Astrocyte of the spinal cord (primary cell): ENCODE measurements around the gene ENO1.

Experiments used
- DNase-seq: peaks from one replicate; pipeline ENCODE4 v3.0.0; 2011; ENCODE audit warnings: low read depth, low spot score
- H3K4me3 ChIP-seq: 2 replicates; pipeline ENCODE4 v1.5.1; 2011; ENCODE audit warnings: low read depth, mild to moderate bottlenecking, low read length, moderate library complexity
- in situ Hi-C: cut with HindIII; loops from 2 replicates; pipeline ENCODE4 v1.10.0; 2017; ENCODE audit warnings: low sequenced_read_pairs
- TF ChIP-seq, protein P1 (sequence below): IDR thresholded peaks from 2 replicates; pipeline ENCODE4 v1.5.1; 2012; ENCODE audit warnings: low read depth, mild to moderate bottlenecking, low read length, inconsistent platforms

The ENO1 gene

DNA sequence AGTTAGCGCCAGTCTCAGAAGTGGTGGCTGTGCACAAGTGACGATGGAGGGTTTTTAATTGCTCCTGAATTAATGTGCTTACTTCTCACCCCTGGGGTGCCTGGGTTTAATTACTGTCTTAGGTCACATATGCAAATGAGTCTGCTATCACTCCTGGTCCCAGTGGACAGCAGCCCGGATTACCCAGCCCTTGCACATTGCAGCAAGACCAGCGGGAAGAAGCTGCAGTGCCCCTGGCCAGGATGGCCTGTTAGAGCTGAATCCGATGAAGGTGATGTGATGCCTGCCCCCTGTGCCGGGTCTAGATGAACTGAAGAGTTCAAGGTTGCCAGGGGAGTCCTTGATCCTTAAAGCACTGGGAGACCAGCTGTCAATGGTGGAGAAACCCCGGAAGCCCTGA, 24.2 kb downstream of the ENO1 start:
- in situ Hi-C loops: no loop called here
- no peak for DNase-seq
- TF ChIP-seq, protein P1, sequence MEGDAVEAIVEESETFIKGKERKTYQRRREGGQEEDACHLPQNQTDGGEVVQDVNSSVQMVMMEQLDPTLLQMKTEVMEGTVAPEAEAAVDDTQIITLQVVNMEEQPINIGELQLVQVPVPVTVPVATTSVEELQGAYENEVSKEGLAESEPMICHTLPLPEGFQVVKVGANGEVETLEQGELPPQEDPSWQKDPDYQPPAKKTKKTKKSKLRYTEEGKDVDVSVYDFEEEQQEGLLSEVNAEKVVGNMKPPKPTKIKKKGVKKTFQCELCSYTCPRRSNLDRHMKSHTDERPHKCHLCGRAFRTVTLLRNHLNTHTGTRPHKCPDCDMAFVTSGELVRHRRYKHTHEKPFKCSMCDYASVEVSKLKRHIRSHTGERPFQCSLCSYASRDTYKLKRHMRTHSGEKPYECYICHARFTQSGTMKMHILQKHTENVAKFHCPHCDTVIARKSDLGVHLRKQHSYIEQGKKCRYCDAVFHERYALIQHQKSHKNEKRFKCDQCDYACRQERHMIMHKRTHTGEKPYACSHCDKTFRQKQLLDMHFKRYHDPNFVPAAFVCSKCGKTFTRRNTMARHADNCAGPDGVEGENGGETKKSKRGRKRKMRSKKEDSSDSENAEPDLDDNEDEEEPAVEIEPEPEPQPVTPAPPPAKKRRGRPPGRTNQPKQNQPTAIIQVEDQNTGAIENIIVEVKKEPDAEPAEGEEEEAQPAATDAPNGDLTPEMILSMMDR: no peak
- H3K4me3 ChIP-seq: no peak overlapping the region

- H3K4me3 ChIP-seq: no peak overlapping the region
- in situ Hi-C loops: no loop called here
- no peak for DNase-seq
These were observed 27.4 kb downstream of the ENO1 start for GRCh38 chr1:8851060-8851459.

DNA sequence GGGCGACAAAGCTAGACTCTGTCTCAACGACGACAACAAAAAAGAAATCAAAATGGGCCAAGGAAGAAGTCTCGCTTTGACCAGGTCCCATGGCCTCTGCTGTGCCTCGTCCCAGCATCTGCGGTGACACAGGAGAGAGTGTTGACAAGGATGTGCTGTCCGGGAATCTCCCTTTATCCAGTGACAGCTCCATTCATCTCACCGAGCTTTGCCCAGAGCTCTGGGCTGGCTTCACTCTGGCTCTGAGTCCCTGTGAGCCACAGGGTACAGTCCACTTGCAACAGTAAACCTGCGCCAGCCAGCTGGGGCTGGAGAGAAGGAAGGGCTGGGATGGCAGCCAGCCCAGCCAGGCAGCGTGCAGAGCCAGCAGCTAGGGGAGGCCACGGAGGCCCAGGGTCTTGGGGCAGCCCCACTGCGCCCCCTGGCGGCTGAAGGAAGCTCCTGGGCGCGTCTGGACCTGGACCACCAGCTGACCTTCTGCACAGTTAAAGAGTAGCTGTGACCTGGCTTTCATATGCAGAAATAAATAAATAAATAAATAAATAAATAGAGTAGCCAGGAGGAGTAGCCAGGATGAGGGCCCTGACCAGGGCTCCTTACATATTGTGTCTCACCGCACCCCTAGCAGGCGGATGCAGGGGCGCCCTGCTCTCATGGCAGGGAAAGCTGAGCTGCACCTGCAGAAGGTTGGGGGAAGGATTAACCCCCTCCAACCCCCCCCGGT, 29.7 kb downstream of the ENO1 start:
- H3K4me3 ChIP-seq: no peak overlapping the region
- in situ Hi-C loops: no loop called here
- peak; percentile 94 for DNase-seq
- TF ChIP-seq, protein P1: peak; percentile 97

More at GRCh38 chr1:8851060-8851459, 27.4 kb downstream of the ENO1 start:
- TF ChIP-seq, protein P1: no peak

DNA sequence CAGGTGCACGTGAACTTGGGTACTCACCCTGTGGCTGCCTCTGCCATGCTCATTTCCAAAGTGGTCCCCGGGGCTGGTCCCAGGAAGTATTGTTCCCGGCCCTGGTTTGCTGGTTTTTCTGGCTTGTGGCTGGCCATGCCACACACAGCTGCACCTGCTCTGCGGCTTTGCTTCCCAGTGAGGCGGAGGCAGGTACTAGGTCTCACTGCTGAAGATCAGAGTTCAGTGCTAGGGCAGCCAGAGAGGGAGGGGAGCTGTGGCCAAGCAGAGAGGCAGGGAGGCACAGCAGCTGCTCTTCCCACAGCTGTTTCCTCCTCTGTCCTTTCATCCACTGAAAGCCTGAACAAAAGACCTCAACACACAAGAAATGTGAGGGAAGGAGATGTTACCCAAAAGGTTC, 30.5 kb downstream of the ENO1 start:
- H3K4me3 ChIP-seq: no peak overlapping the region
- in situ Hi-C loops: no loop called here
- TF ChIP-seq, protein P1: no peak
- DNase-seq: no peak

DNA sequence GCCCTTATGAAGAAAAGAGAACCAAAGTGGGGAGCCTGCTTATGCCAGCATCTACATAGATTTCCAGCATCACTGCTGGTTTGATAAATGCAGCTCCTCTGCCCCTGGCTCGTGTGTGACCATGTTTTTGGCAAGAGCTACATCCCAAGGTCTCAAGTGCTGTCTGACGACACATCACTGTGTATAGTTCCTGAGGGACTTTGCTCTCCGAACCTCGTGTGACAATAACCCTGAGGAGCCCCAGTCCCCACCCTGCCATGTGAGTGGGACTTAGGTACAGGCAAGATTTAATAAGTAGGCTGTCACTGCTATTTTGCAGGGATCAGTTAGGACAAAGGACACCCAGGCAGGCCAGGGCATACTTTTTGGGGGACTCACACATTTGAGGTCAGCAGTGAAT, 32.2 kb downstream of the ENO1 start:
- H3K4me3 ChIP-seq: no peak overlapping the region
- in situ Hi-C loops: no loop called here
- DNase-seq: no peak
- TF ChIP-seq, protein P1: no peak

DNA sequence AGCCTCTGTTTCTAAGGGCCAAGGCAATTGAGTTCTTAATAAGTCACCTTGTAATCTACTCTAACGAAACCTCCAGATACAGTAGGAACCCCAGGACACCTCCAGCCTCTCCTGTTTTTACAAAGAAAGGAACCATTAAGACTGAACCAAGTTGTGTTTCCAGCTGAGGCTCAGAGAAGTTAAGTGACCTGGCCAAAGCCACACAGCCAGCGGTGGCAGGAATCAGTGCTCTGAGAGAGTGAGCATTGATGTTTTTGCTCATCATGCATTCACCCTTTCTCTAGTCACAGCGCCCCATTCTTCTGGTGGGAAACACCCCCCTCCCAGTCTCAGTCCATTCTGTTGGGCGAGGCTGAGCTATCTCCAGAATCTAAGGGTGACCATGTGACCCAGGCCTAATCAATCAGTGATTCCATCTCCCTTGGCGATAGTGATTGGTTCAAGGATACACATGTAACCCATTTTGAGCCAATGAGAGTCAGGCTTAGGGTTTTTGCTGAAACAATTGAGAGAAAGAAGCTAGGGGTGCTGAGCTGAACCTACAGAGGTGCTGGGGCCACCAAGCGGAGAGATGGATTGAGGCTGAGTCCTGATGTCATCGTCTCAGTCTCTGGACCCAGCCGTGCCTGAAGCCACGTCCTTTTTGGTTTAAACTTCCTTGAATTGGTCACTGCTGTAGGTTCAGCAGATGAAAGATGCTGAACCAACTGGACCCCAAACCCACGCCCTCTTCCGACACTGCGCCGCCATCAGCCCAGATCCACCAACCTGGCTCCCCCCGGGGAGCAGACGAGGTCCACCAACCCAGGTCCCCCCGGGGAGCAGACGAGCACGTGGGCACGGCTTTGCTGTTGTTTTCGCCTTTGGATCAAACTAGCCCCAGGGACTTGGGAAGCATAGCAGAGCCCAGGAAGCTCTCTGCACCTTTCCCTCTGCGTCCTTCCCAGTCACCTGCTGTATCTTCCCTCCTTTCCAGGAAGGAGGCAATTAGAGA, 33.1 kb downstream of the ENO1 start:
- DNase-seq: no peak
- in situ Hi-C loops: no loop called here
- no peak overlapping the region for H3K4me3 ChIP-seq
- TF ChIP-seq, protein P1: no peak
